Left ventricle myocardium inferior (tissue), 1 donor: Measurements from ENCODE around the gene GINS1. TPM values are rescaled to one million over a fixed set of nuclear protein-coding genes. Genes with fewer than 3 reads are reported as not detected.

Experiments
- DNase-seq: peaks from one replicate; pipeline ENCODE4 v3.0.0-alpha.2; 2020
- H3K27ac ChIP-seq: fragments of 200-600 bp; replicated peaks from 2 replicates; pipeline ENCODE4 v1.8.0; 2021
- H3K27me3 ChIP-seq: fragments of 200-600 bp; 2 replicates; pipeline ENCODE4 v1.8.0; 2021; ENCODE audit warnings: low read depth
- H3K36me3 ChIP-seq: fragments of 200-600 bp; 2 replicates; pipeline ENCODE4 v1.8.0; 2021
- H3K4me1 ChIP-seq: fragments of 200-600 bp; 2 replicates; pipeline ENCODE4 v1.8.0; 2021
- H3K4me3 ChIP-seq: fragments of 200-600 bp; 2 replicates; pipeline ENCODE4 v1.8.0; 2021; ENCODE audit warnings: mild to moderate bottlenecking, moderate library complexity
- H3K9me3 ChIP-seq: fragments of 200-600 bp; replicated peaks from 2 replicates; pipeline ENCODE4 v1.8.0; 2021
- CTCF ChIP-seq: fragments of 200-600 bp; IDR thresholded peaks from 2 replicates; pipeline ENCODE4 v1.8.0; 2021; ENCODE audit warnings: antibody characterized with exemption, mild to moderate bottlenecking, borderline replicate concordance
- intact Hi-C: fragments of 100-400 bp; cut with micrococcal nuclease; formaldehyde crosslinking; loops from one replicate; pipeline ENCODE4 v1.11.0; 2022
- total RNA-seq: library from RNA; stranded (reverse); fragmentation: NEBNext Ultra II Directional; extraction: Animal tissue kit (Norgen Biotek cat#: 25700); gene quantifications from one replicate; pipeline ENCODE4 v1.2.1, GENCODE V29; 2021
- donor health status: DM: no; HTN: yes; CAD: no; lungs with severe emphysema.

Gene GINS1
- total RNA-seq, 1 donor from 2014 or later = 0.41 TPM

GRCh38 chr20:25447671-25448070, 40.2 kb downstream of the GINS1 start:
- no peak for DNase-seq
- no peak for TF ChIP-seq CTCF
- peaks cover 4% of the 10 kb centered on the region for H3K4me1 ChIP-seq
- no peak overlapping the region for H3K27ac ChIP-seq
- intact Hi-C loops = no loop called here
- H3K27me3 ChIP-seq = no peaks in the 10 kb centered on the region
- H3K4me3 ChIP-seq = no peak overlapping the region
- H3K9me3 ChIP-seq = no peaks in the 10 kb centered on the region
- peaks cover 4% of the 10 kb centered on the region for H3K36me3 ChIP-seq

GRCh38 chr20:25452333-25452732, 44.9 kb downstream of the GINS1 start:
- DNase-seq = no peak
- Histone ChIP-seq H3K27me3 (no peaks in the 10 kb centered on the region), H3K4me1 (peaks cover 12% of the 10 kb centered on the region), H3K9me3 (no peaks in the 10 kb centered on the region), H3K36me3 (peaks cover 18% of the 10 kb centered on the region), H3K27ac (no peak overlapping the region), H3K4me3 (no peak overlapping the region)
- no peak for TF ChIP-seq CTCF
- intact Hi-C loops = no loop called here

GRCh38 chr20:25453035-25453810, 45.8 kb downstream of the GINS1 start:
- Histone ChIP-seq H3K36me3 (peaks cover 18% of the 10 kb centered on the region), H3K27ac (no peak overlapping the region), H3K4me1 (peaks cover 12% of the 10 kb centered on the region), H3K4me3 (no peak overlapping the region), H3K9me3 (no peaks in the 10 kb centered on the region), H3K27me3 (no peaks in the 10 kb centered on the region)
- intact Hi-C loops = no loop called here
- no peak for DNase-seq
- TF ChIP-seq CTCF = no peak

- no peak for DNase-seq
- Histone ChIP-seq H3K4me3 (no peak overlapping the region), H3K27me3 (no peaks in the 10 kb centered on the region), H3K36me3 (peaks cover 18% of the 10 kb centered on the region), H3K27ac (no peak overlapping the region), H3K9me3 (no peaks in the 10 kb centered on the region), H3K4me1 (peaks cover 12% of the 10 kb centered on the region)
- no peak for TF ChIP-seq CTCF
- intact Hi-C loops = no loop called here
Observed at GRCh38 chr20:25454153-25454900, 46.9 kb downstream of the GINS1 start.

- no peak for DNase-seq
Observed at GRCh38 chr20:25457886-25458680, 50.6 kb downstream of the GINS1 start.

More at GRCh38 chr20:25457886-25458680, 50.6 kb downstream of the GINS1 start:
- no peaks in the 10 kb centered on the region for H3K27me3 ChIP-seq
- intact Hi-C loops = no loop called here
- H3K4me3 ChIP-seq = no peak overlapping the region
- no peaks in the 10 kb centered on the region for H3K9me3 ChIP-seq
- H3K4me1 ChIP-seq = peaks cover 4% of the 10 kb centered on the region
- H3K36me3 ChIP-seq = peaks cover 25% of the 10 kb centered on the region
- no peak overlapping the region for H3K27ac ChIP-seq
- no peak for TF ChIP-seq CTCF
